H1 (cell line): ENCODE measurements around the gene SHC3. TPM values are rescaled to one million over a fixed set of nuclear protein-coding genes. Genes with fewer than 3 reads are reported as not detected.

ENCODE experiments used
- CTCF ChIA-PET: fragments of 300-600 bp; sonication (Branson Sonifier 250); formaldehyde crosslinking; loops from one replicate; lab custom pipeline; 2021; ENCODE audit not compliant: partially characterized antibody; lab: Charles Lee
- POLR2A ChIA-PET: fragments of 300-600 bp; sonication (Branson Sonifier 250); formaldehyde crosslinking; loops from one replicate; lab custom pipeline; 2021; ENCODE audit warnings: inconsistent platforms; ENCODE audit not compliant: partially characterized antibody; lab: Charles Lee
- DNase-seq, 2 experiments: peaks; one replicate each; pipeline versions ENCODE4 v3.0.0 to v3.0.0-alpha.2; 2010 to 2022; ENCODE audit warnings: low spot score in 2 of 2, low read depth in 1 of 2, mixed read lengths in 1 of 2
- FAIRE-seq: peaks from 2 replicates; lab custom pipeline; 2011; peaks lifted over from hg19 to GRCh38; lab: Jason Lieb, UNC
- H2AFZ ChIP-seq: 2 replicates; pipeline ENCODE4 v1.8.1; 2012; ENCODE audit warnings: low read length, inconsistent platforms
- H2AK5ac ChIP-seq: 2 replicates; pipeline ENCODE4 v1.6.1; 2013; ENCODE audit warnings: low read depth, low read length
- H2BK120ac ChIP-seq: replicated peaks from 2 replicates; pipeline ENCODE3; 2013; ENCODE audit warnings: low read depth, low read length, inconsistent platforms
- H2BK12ac ChIP-seq: 2 replicates; pipeline ENCODE4 v1.6.1; 2013; ENCODE audit warnings: low read depth, low read length
- H2BK15ac ChIP-seq: 2 replicates; pipeline ENCODE4 v1.6.1; 2013; ENCODE audit warnings: low read length
- H2BK20ac ChIP-seq: 2 replicates; pipeline ENCODE4 v1.6.1; 2013; ENCODE audit warnings: low read length
- H2BK5ac ChIP-seq: 2 replicates; pipeline ENCODE4 v1.6.1; 2013; ENCODE audit warnings: low read depth, low read length
- H3K14ac ChIP-seq: 2 replicates; pipeline ENCODE4 v1.6.1; 2013; ENCODE audit warnings: inconsistent platforms; ENCODE audit not compliant: insufficient read length
- H3K18ac ChIP-seq: 2 replicates; pipeline ENCODE4 v1.6.1; 2013; ENCODE audit warnings: low read length; ENCODE audit errors: extremely low read depth
- H3K23ac ChIP-seq: 2 replicates; pipeline ENCODE4 v1.6.1; 2013; ENCODE audit warnings: inconsistent platforms; ENCODE audit not compliant: insufficient read length
- H3K23me2 ChIP-seq: 2 replicates; pipeline ENCODE4 v1.6.1; 2013; ENCODE audit warnings: low read depth, low read length
- H3K27ac ChIP-seq: 2 replicates; pipeline ENCODE4 v1.6.1; 2011; ENCODE audit warnings: low read depth, low read length, inconsistent platforms
- H3K27me3 ChIP-seq, 4 experiments: replicated peaks in 1 of 4; 1 replicate in 1 of 4; 2 replicates in 3 of 4; pipeline versions ENCODE4 v1.6.1 to v1.8.1; 2011 to 2013; ENCODE audit warnings: low read length in 3 of 4, mild to moderate bottlenecking in 3 of 4, inconsistent platforms in 2 of 4, mixed read lengths in 2 of 4, moderate library complexity in 1 of 4; ENCODE audit not compliant: control insufficient read depth in 3 of 4, insufficient read depth in 3 of 4; ENCODE audit errors: extremely low read depth in 1 of 4
- H3K36me3 ChIP-seq, 4 experiments: 2 replicates each; pipeline versions ENCODE4 v1.6.1 to v1.8.1; 2011 to 2013; ENCODE audit warnings: mild to moderate bottlenecking in 4 of 4, low read length in 3 of 4, moderate library complexity in 2 of 4, control low read depth in 1 of 4, inconsistent platforms in 1 of 4; ENCODE audit not compliant: insufficient read depth in 4 of 4, control insufficient read depth in 2 of 4
- H3K4ac ChIP-seq: replicated peaks from 2 replicates; pipeline ENCODE3; 2013; ENCODE audit warnings: low read length, low read depth, mixed read lengths, inconsistent platforms; ENCODE audit not compliant: insufficient read length
- H3K4me1 ChIP-seq, 4 experiments: replicated peaks in 1 of 4; 1 replicate in 1 of 4; 2 replicates in 3 of 4; pipeline versions ENCODE4 v1.6.1 to v1.8.1; 2011 to 2013; ENCODE audit warnings: low read length in 3 of 4, inconsistent platforms in 2 of 4, mixed read lengths in 1 of 4; ENCODE audit not compliant: insufficient read depth in 4 of 4, control insufficient read depth in 3 of 4
- H3K4me2 ChIP-seq, 2 experiments: 2 replicates each; pipeline versions ENCODE4 v1.6.1 to v1.8.1; 2011 to 2013; ENCODE audit warnings: low read depth in 2 of 2, low read length in 2 of 2, control low read depth in 1 of 2, inconsistent platforms in 1 of 2, mild to moderate bottlenecking in 1 of 2; ENCODE audit not compliant: insufficient read depth in 1 of 2
- H3K4me3 ChIP-seq, 4 experiments: fragments of 200-600, 300-600 bp in 1 of 4; sonication (generic), shearing (Covaris generic), sonication (Bioruptor Twin) in 1 of 4; 2 replicates each; pipeline versions ENCODE4 v1.5.1 to v1.8.1; 2011 to 2016; ENCODE audit warnings: low read length in 4 of 4, low read depth in 3 of 4, control low read depth in 2 of 4, inconsistent platforms in 2 of 4, mild to moderate bottlenecking in 2 of 4, mixed read lengths in 1 of 4, moderate library complexity in 1 of 4; ENCODE audit not compliant: insufficient read depth in 2 of 4; ENCODE audit errors: extremely low read depth in 1 of 4
- H3K56ac ChIP-seq: replicated peaks from 2 replicates; pipeline ENCODE3; 2013; ENCODE audit warnings: low read depth, mild to moderate bottlenecking, mixed read lengths, low read length, inconsistent platforms; ENCODE audit not compliant: insufficient read length
- H3K79me1 ChIP-seq: 2 replicates; pipeline ENCODE4 v1.6.1; 2013; ENCODE audit warnings: low read depth, low read length, control low read depth
- H3K79me2 ChIP-seq, 2 experiments: 2 replicates each; pipeline versions ENCODE4 v1.6.1 to v1.8.1; 2012 to 2013; ENCODE audit warnings: low read length in 2 of 2, mild to moderate bottlenecking in 2 of 2, inconsistent platforms in 1 of 2; ENCODE audit not compliant: insufficient read depth in 2 of 2, control insufficient read depth in 1 of 2
- H3K9ac ChIP-seq, 4 experiments: replicated peaks in 1 of 4; 1 replicate in 1 of 4; 2 replicates in 3 of 4; pipeline versions ENCODE4 v1.6.1 to v1.8.1; 2011 to 2013; ENCODE audit warnings: low read depth in 3 of 4, low read length in 3 of 4, control low read depth in 2 of 4, mild to moderate bottlenecking in 2 of 4, moderate library complexity in 2 of 4, inconsistent platforms in 1 of 4; ENCODE audit errors: extremely low read depth in 1 of 4
- H3K9me3 ChIP-seq, 2 experiments: 2 replicates each; pipeline versions ENCODE4 v1.6.1 to v1.8.1; 2012 to 2013; ENCODE audit warnings: mild to moderate bottlenecking in 2 of 2, moderate library complexity in 2 of 2, control low read depth in 1 of 2, inconsistent platforms in 1 of 2, low read depth in 1 of 2, low read length in 1 of 2, mixed read lengths in 1 of 2; ENCODE audit not compliant: insufficient read depth in 2 of 2
- H4K20me1 ChIP-seq, 2 experiments: replicated peaks in 1 of 2; 2 replicates each; pipeline versions ENCODE3 to v1.8.1; 2011 to 2013; ENCODE audit warnings: inconsistent platforms in 2 of 2, low read length in 2 of 2, mild to moderate bottlenecking in 1 of 2; ENCODE audit not compliant: insufficient read depth in 2 of 2, control insufficient read depth in 1 of 2
- H4K5ac ChIP-seq: 2 replicates; pipeline ENCODE4 v1.6.1; 2013; ENCODE audit warnings: low read length, low read depth, mixed read lengths, inconsistent platforms; ENCODE audit not compliant: insufficient read length
- H4K8ac ChIP-seq: 2 replicates; pipeline ENCODE4 v1.8.0; 2013; ENCODE audit warnings: mild to moderate bottlenecking, moderate library complexity, low read length, inconsistent platforms; ENCODE audit not compliant: insufficient read depth; ENCODE audit errors: extremely low read depth
- H4K91ac ChIP-seq: replicated peaks from 2 replicates; pipeline ENCODE3; 2013; ENCODE audit warnings: low read length, mixed read lengths, inconsistent platforms; ENCODE audit not compliant: insufficient read length
- CTCF ChIP-seq, 3 experiments: IDR thresholded peaks; 1 replicate in 2 of 3; 2 replicates in 1 of 3; pipeline versions ENCODE4 v1.5.1 to v1.6.1; 2011; ENCODE audit warnings: low read length in 3 of 3, mild to moderate bottlenecking in 3 of 3, inconsistent platforms in 2 of 3, low read depth in 1 of 3, moderate library complexity in 1 of 3; ENCODE audit not compliant: insufficient read depth in 1 of 3; ENCODE audit errors: control extremely low read depth in 1 of 3
- KDM4A ChIP-seq: IDR thresholded peaks from one replicate; pipeline ENCODE4 v1.7.1; 2012; ENCODE audit warnings: low read depth, mild to moderate bottlenecking, moderate library complexity, low read length, inconsistent platforms; ENCODE audit not compliant: severe bottlenecking
- POLR2A ChIP-seq, 2 experiments: IDR thresholded peaks; 1 replicate in 1 of 2; 2 replicates in 1 of 2; pipeline ENCODE4 v1.6.1; 2011; ENCODE audit warnings: low read depth in 2 of 2, low read length in 2 of 2, mild to moderate bottlenecking in 2 of 2; ENCODE audit errors: control extremely low read depth in 1 of 2
- POLR2AphosphoS5 ChIP-seq: IDR thresholded peaks from 2 replicates; pipeline ENCODE4 v1.6.1; 2011; ENCODE audit warnings: low read depth, low read length
- RXRA ChIP-seq: IDR thresholded peaks from 2 replicates; pipeline ENCODE4 v1.6.1; 2011; ENCODE audit warnings: low read depth, mild to moderate bottlenecking, low read length, moderate library complexity; ENCODE audit not compliant: insufficient read depth
- SP2 ChIP-seq: IDR thresholded peaks from 2 replicates; pipeline ENCODE4 v1.6.1; 2012; ENCODE audit warnings: mild to moderate bottlenecking, low read length, inconsistent platforms
- TAF1 ChIP-seq: IDR thresholded peaks from 2 replicates; pipeline ENCODE4 v1.6.1; 2011; ENCODE audit warnings: mild to moderate bottlenecking, low read depth, low read length
- TBP ChIP-seq: IDR thresholded peaks from 2 replicates; pipeline ENCODE4 v1.6.1; 2011; ENCODE audit warnings: low read depth, low read length, improper control_type of control experiment
- WGBS, 2 experiments: shearing (Covaris generic) in 1 of 2; methylation state at CpG; one replicate each; pipeline versions ENCODE4 v1.1.6 to v1.1.7; 2013 to 2015; ENCODE audit warnings: low lambda C conversion rate in 2 of 2, mixed read lengths in 2 of 2, inconsistent platforms in 1 of 2, low coverage in 1 of 2, missing lambda C conversion rate in 1 of 2; ENCODE audit not compliant: insufficient replicate concordance in 2 of 2, insufficient coverage in 1 of 2, insufficient read length in 1 of 2; ENCODE audit errors: extremely low coverage in 1 of 2, missing lambda C conversion rate in 1 of 2; 5-methylcytosine and 5-hydroxymethylcytosine counted together
- polyA plus RNA-seq, 7 experiments: library from polyadenylated mRNA; depleted of rRNA in 3 of 7; stranded (reverse) in 5 of 7; unstranded in 2 of 7; fragments of >200 nt in 5 of 7; fragments of 200-250 nt in 2 of 7; gene quantifications; 1 replicate in 5 of 7; 2 replicates in 1 of 7; 4 replicates in 1 of 7; pipeline versions ENCODE4 v1.2.1 to v1.2.3, GENCODE V29; 2011 to 2013; ENCODE audit warnings: missing spikeins in 2 of 7, mixed read lengths in 2 of 7
- total RNA-seq: library from RNA; stranded (reverse); fragmentation: NEBNext Ultra II Directional; extraction: Animal tissue kit (Norgen Biotek cat#: 25700); gene quantifications from 2 replicates; pipeline ENCODE4 v1.2.1, GENCODE V29; 2021

Gene SHC3
- total and polyA plus RNA-seq, 2 of the 8 experiments (the other 6 are each of a cell fraction or from before 2014, with no cell fraction given): 1.4 to 7.1 TPM

- peak within 1 kb of the TSS; percentile 76 to 84 for H3K4me2 ChIP-seq
- H3K79me1 ChIP-seq: no peaks in the 10 kb centered on the region
- no peak within 1 kb of the TSS for H3K23ac ChIP-seq
- H2AFZ ChIP-seq: peak within 1 kb of the TSS; percentile 85
- 0 out of 4 replicates have a peak, but pooled peaks cover 0 to 4% of the 10 kb centered on the region in 2 experiments for H3K79me2 ChIP-seq
- peak within 1 kb of the TSS; percentile 30 to 50 (median 48) for H3K9ac ChIP-seq
- FAIRE-seq (no peak), DNase-seq (peak in 1 of 2 experiments; percentile 81)
- no peak within 1 kb of the TSS for H3K56ac ChIP-seq
- no peak within 1 kb of the TSS for H3K14ac ChIP-seq
- ChIA-PET POLR2A (interaction anchor here (1.0 kb wide), 1 partner anchor 10 kb away, joined by 3 read pairs; no protein-coding TSS in a partner anchor), CTCF (interaction anchor here (0.6 to 1.0 kb wide), 3 partner anchors 13 to 898 kb away, joined by 3 to 4 read pairs (median 3); no protein-coding TSS in a partner anchor)
- 0 out of 2 replicates have a peak within 1 kb of the TSS, but pooled peaks have one; percentile 50 for H2BK12ac ChIP-seq
- no peaks in the 10 kb centered on the region; a peak in 1 of 8 replicates for H3K36me3 ChIP-seq
- H4K20me1 ChIP-seq: peaks cover 3 to 4% of the 10 kb centered on the region in 2 experiments
- peak within 1 kb of the TSS; percentile 50 for H4K5ac ChIP-seq
- no peak within 1 kb of the TSS for H2BK120ac ChIP-seq
- 1% methylated on average over 30 of the region's 94 CpGs; no CpG with 5 or more reads in 1 of the 2 experiments for whole genome bisulfite sequencing, 2 experiments
- no peak within 1 kb of the TSS for H3K4ac ChIP-seq
- H4K91ac ChIP-seq: no peak within 1 kb of the TSS
- H3K27ac ChIP-seq: no peak within 1 kb of the TSS; the same call in 1 of the 2 replicates
- no peak within 1 kb of the TSS for H2BK15ac ChIP-seq
- H3K27me3 ChIP-seq: peaks cover 0 to 4% (median 1%) of the 10 kb centered on the region in 4 experiments; a peak in 2 of 7 replicates
- H2AK5ac ChIP-seq: no peak within 1 kb of the TSS
- H4K8ac ChIP-seq: 0 out of 2 replicates have a peak within 1 kb of the TSS, but pooled peaks have one; percentile 29
- no peak within 1 kb of the TSS for H2BK20ac ChIP-seq
- no peak within 1 kb of the TSS; the same call in 1 of the 2 replicates for H2BK5ac ChIP-seq
- peaks cover 5 to 14% (median 12%) of the 10 kb centered on the region in 4 experiments for H3K4me1 ChIP-seq
- peak within 1 kb of the TSS; percentile 71 for H3K18ac ChIP-seq
- no peaks in the 10 kb centered on the region for H3K9me3 ChIP-seq
- peaks cover 12% of the 10 kb centered on the region for H3K23me2 ChIP-seq
- H3K4me3 ChIP-seq: peak within 1 kb of the TSS; percentile 55 to 82 (median 76)
- peak in 1 of 2 experiments; percentile 53; a peak in 2 of 3 replicates for TF ChIP-seq POLR2A (IDR thresholded peaks at IDR 0.05; ENCODE audit: control extremely low read depth in 1 of 2, low read depth in 2 of 2, low read length in 2 of 2)
- TF ChIP-seq SP2: no peak
- peak; percentile 48 for TF ChIP-seq POLR2AphosphoS5
- TF ChIP-seq TAF1: peak; percentile 58; the same call in 1 of the 2 replicates
- no peak for TF ChIP-seq RXRA
- peak; percentile 97 for TF ChIP-seq KDM4A
- TF ChIP-seq TBP: peak; percentile 47; the same call in 1 of the 2 replicates
- TF ChIP-seq CTCF (IDR thresholded peaks at IDR 0.05; ENCODE audit: control extremely low read depth in 1 of 3, insufficient read depth in 1 of 3, low read depth in 1 of 3, low read length in 3 of 3): peak in 1 of 3 experiments; percentile 2; a peak in 1 of 4 replicates
Observed at GRCh38 chr9:88991066-88992034, 187.3 kb downstream of the SHC3 start, which contains the start of gene S1PR3. TSS of gene S1PR3 (plus strand) at chr9:88991468. CDS start at chr9:89001201, 9,733 bp downstream.
